GM12878 (cell line): ENCODE results near the gene TSHZ3. TPM values are rescaled to one million over a fixed set of nuclear protein-coding genes. Genes with fewer than 3 reads are reported as not detected.

Experiments
- ATAC-seq: fragments of 200-7000 bp; cut with Tn5 transposase; 3 replicates; pipeline ENCODE4 v1.9.1; 2020; ENCODE audit warnings: mild to moderate bottlenecking, moderate library complexity
- BruUV-seq: library from RNA; stranded (reverse); fragments of 400-500 nt; replicated peaks from 2 replicates; lab custom pipeline; 2021; lab: Mats Ljungman, UMichigan
- CTCF ChIA-PET: fragments of 300-600 bp; sonication (Branson Sonifier 250); formaldehyde crosslinking; extraction: SDS; loops from one replicate; lab custom pipeline; 2021; ENCODE audit warnings: inconsistent platforms; lab: Yijun Ruan, JAX
- POLR2A ChIA-PET: fragments of 350-600 bp; formaldehyde crosslinking; extraction: SDS; loops from one replicate; lab custom pipeline; 2021; ENCODE audit warnings: inconsistent platforms; lab: Charles Lee
- RAD21 ChIA-PET: fragments of 300-600 bp; sonication (Branson Sonifier 250); formaldehyde crosslinking; loops from one replicate; lab custom pipeline; 2023; ENCODE audit warnings: antibody characterized with exemption; ENCODE audit not compliant: unreplicated experiment; lab: Charles Lee
- SMC1A ChIA-PET: fragments of 300-600 bp; sonication (Branson Sonifier 250); formaldehyde crosslinking; loops from one replicate; lab custom pipeline; 2023; ENCODE audit not compliant: unreplicated experiment, uncharacterized antibody; lab: Charles Lee
- DNase-seq: peaks from one replicate; pipeline ENCODE4 v3.0.0-alpha.2; 2011; ENCODE audit warnings: low read depth, low spot score
- FAIRE-seq: peaks from 3 replicates; lab custom pipeline; 2011; peaks lifted over from hg19 to GRCh38; lab: Jason Lieb, UNC
- H2AFZ ChIP-seq: 2 replicates; pipeline ENCODE4 v1.6.0; 2011; ENCODE audit warnings: low read depth, low read length, control low read depth; ENCODE audit not compliant: control insufficient read depth
- H3K27ac ChIP-seq: 2 replicates; pipeline ENCODE4 v1.5.1; 2011; ENCODE audit warnings: control low read depth; ENCODE audit not compliant: control insufficient read depth, insufficient read depth
- H3K27me3 ChIP-seq, 2 experiments: replicated peaks in 1 of 2; 2 replicates each; pipeline versions ENCODE4 v1.6.0 to v1.6.1; 2011; ENCODE audit warnings: low read length in 1 of 2; ENCODE audit not compliant: control insufficient read depth in 2 of 2, insufficient read depth in 2 of 2
- H3K36me3 ChIP-seq, 2 experiments: 2 replicates each; pipeline ENCODE4 v1.5.1; 2011; ENCODE audit warnings: low read length in 1 of 2; ENCODE audit not compliant: control insufficient read depth in 2 of 2, insufficient read depth in 2 of 2
- H3K4me1 ChIP-seq: 2 replicates; pipeline ENCODE4 v1.6.1; 2011; ENCODE audit warnings: mild to moderate bottlenecking, low read length, moderate library complexity, mixed read lengths; ENCODE audit not compliant: control insufficient read depth, insufficient read depth
- H3K4me2 ChIP-seq: 2 replicates; pipeline ENCODE4 v1.6.0; 2011; ENCODE audit warnings: control low read depth; ENCODE audit not compliant: control insufficient read depth, insufficient read depth
- H3K4me3 ChIP-seq: fragments of 200-600 bp; sonication (generic); 2 replicates; pipeline ENCODE4 v1.5.1; 2016
- H3K79me2 ChIP-seq: 2 replicates; pipeline ENCODE4 v1.6.0; 2011; ENCODE audit warnings: low read length; ENCODE audit not compliant: control insufficient read depth, insufficient read depth
- H3K9ac ChIP-seq: 2 replicates; pipeline ENCODE4 v1.8.0; 2011; ENCODE audit warnings: low read length, control low read depth, mixed read lengths; ENCODE audit not compliant: control insufficient read depth, insufficient read depth
- H3K9me3 ChIP-seq: replicated peaks from 3 replicates; pipeline ENCODE4 v1.5.1; 2011; ENCODE audit warnings: mild to moderate bottlenecking, low read length; ENCODE audit not compliant: control insufficient read depth, insufficient read depth
- H4K20me1 ChIP-seq: 2 replicates; pipeline ENCODE4 v1.6.0; 2011; ENCODE audit not compliant: control insufficient read depth, insufficient read depth
- CEBPB ChIP-seq, 2 experiments: fragments of 150-350 bp in 1 of 2; IDR thresholded peaks; 2 replicates each; pipeline ENCODE4 v1.6.1; 2012 to 2014; ENCODE audit warnings: low read depth in 2 of 2, low read length in 2 of 2, borderline replicate concordance in 1 of 2, inconsistent platforms in 1 of 2
- ESRRA ChIP-seq: IDR thresholded peaks from 2 replicates; pipeline ENCODE4 v1.6.1; 2012; ENCODE audit warnings: mild to moderate bottlenecking, low read length, improper control_type of control experiment
- PKNOX1 ChIP-seq: fragments of 450-650 bp; IDR thresholded peaks from 2 replicates; pipeline ENCODE4 v1.6.1; 2016; ENCODE audit warnings: mild to moderate bottlenecking
- WGBS: methylation state at CpG from one replicate; pipeline ENCODE4 v1.1.6; 2016; ENCODE audit warnings: low lambda C conversion rate; ENCODE audit not compliant: insufficient replicate concordance, insufficient coverage; ENCODE audit errors: missing lambda C conversion rate; 5-methylcytosine and 5-hydroxymethylcytosine counted together
- in situ Hi-C: fragments of 300-500 bp; cut with MboI; formaldehyde crosslinking; loops from 9 replicates; pipeline ENCODE4 v1.14.3; 2018; ENCODE audit warnings: mixed read lengths
- intact Hi-C: fragments of 100-400 bp; cut with micrococcal nuclease; formaldehyde crosslinking; loops from one replicate; pipeline ENCODE4 v1.14.2; 2022; ENCODE audit not compliant: unreplicated experiment
- polyA plus RNA-seq, 11 experiments: library from polyadenylated mRNA; depleted of rRNA in 4 of 11; unstranded in 6 of 11; stranded (reverse) in 5 of 11; fragments of >200 nt; fragmentation: Nextera tagmentation in 4 of 11; fragmentation: Illumina TruSeq in 1 of 11; extraction: Ambion mirVana in 4 of 11; extraction: Trizol in 1 of 11; gene quantifications; 1 replicate in 1 of 11; 2 replicates in 10 of 11; pipeline versions ENCODE4 v1.2.1 to v1.2.3, GENCODE V29; 2011 to 2016; ENCODE audit warnings: inconsistent platforms in 2 of 11, missing spikeins in 2 of 11, low read depth in 1 of 11
- total RNA-seq, 4 experiments: library from RNA; depleted of rRNA in 3 of 4; stranded (reverse); fragments of >200 nt in 3 of 4; fragmentation: Illumina TruSeq in 1 of 4; extraction: Trizol in 1 of 4; gene quantifications; 2 replicates each; pipeline versions ENCODE4 v1.2.1 to v1.2.3, GENCODE V29; 2013 to 2021

The TSHZ3 gene
- total and polyA plus RNA-seq, 10 of the 15 experiments (the other 5 are each of a cell fraction or from before 2014, with no cell fraction given), result 0.23 TPM; not detected in 9

GRCh38 chr19:31226151-31226935, 122.9 kb downstream of the TSHZ3 start:
- SMC1A ChIA-PET, result no interaction called here
- Histone ChIP-seq H4K20me1 (no peaks in the 10 kb centered on the region), H3K27me3 (no peaks in the 10 kb centered on the region), H3K4me2 (no peak overlapping the region), H3K79me2 (no peaks in the 10 kb centered on the region), H3K4me1 (no peaks in the 10 kb centered on the region), H3K9me3 (no peaks in the 10 kb centered on the region), H3K4me3 (no peak overlapping the region), H2AFZ (no peak overlapping the region), H3K36me3 (no peaks in the 10 kb centered on the region), H3K9ac (no peak overlapping the region), H3K27ac (no peak overlapping the region)
- WGBS, result 1% methylated on average over 4 of the region's 4 CpGs
- in situ Hi-C loops, result no loop called here
- ATAC-seq (no peak), DNase-seq (no peak), FAIRE-seq (no peak)
- BruUV-seq, result no TSS peak
- CTCF ChIA-PET, result no interaction called here
- intact Hi-C loops, result no loop called here
- POLR2A ChIA-PET, result no interaction called here
- TF ChIP-seq CEBPB (IDR thresholded peaks at IDR 0.05; ENCODE audit: borderline replicate concordance in 1 of 2, low read depth in 2 of 2, low read length in 2 of 2) (no peak), PKNOX1 (no peak), ESRRA (no peak)
- RAD21 ChIA-PET, result no interaction called here
